DND-41 (cell line): ENCODE data around the gene ZNF428.

Experiments used
- ATAC-seq: fragments of 200-7000 bp; cut with Tn5 transposase; 3 replicates; pipeline ENCODE4 v1.9.1; 2021; ENCODE audit warnings: low read depth; ENCODE audit not compliant: insufficient read depth
- DNase-seq: peaks from one replicate; pipeline ENCODE4 v3.0.0-alpha.2; 2020
- H2AFZ ChIP-seq: 2 replicates; pipeline ENCODE4 v1.6.0; 2012; ENCODE audit warnings: low read depth, low read length
- H3K27ac ChIP-seq: 2 replicates; pipeline ENCODE4 v1.5.1; 2012; ENCODE audit warnings: low read length, inconsistent platforms
- H3K27me3 ChIP-seq: fragments of 200-600 bp; sonication (generic); 2 replicates; pipeline ENCODE4 v1.6.0; 2012; ENCODE audit warnings: low read length, mild to moderate bottlenecking, inconsistent platforms; ENCODE audit not compliant: insufficient read depth, poor library complexity
- H3K36me3 ChIP-seq: 2 replicates; pipeline ENCODE4 v1.5.1; 2012; ENCODE audit warnings: low read length, inconsistent platforms; ENCODE audit not compliant: insufficient read depth
- H3K4me1 ChIP-seq: 2 replicates; pipeline ENCODE4 v1.5.1; 2012; ENCODE audit warnings: mild to moderate bottlenecking, low read length; ENCODE audit not compliant: insufficient read depth
- H3K4me2 ChIP-seq: 2 replicates; pipeline ENCODE4 v1.6.0; 2012; ENCODE audit warnings: mild to moderate bottlenecking, moderate library complexity, low read length, inconsistent platforms; ENCODE audit not compliant: insufficient read depth
- H3K4me3 ChIP-seq, 2 experiments: fragments of 200-600 bp in 1 of 2; shearing (Covaris generic) in 1 of 2; 2 replicates each; pipeline ENCODE4 v1.5.1; 2012 to 2016; ENCODE audit warnings: inconsistent platforms in 2 of 2, low read length in 2 of 2, mild to moderate bottlenecking in 2 of 2, low read depth in 1 of 2, moderate library complexity in 1 of 2
- H3K79me2 ChIP-seq: 2 replicates; pipeline ENCODE4 v1.6.0; 2012; ENCODE audit warnings: low read length, inconsistent platforms; ENCODE audit not compliant: insufficient read depth
- H3K9ac ChIP-seq: 2 replicates; pipeline ENCODE4 v1.6.0; 2012; ENCODE audit warnings: low read depth, mild to moderate bottlenecking, inconsistent platforms, low read length, moderate library complexity
- H3K9me3 ChIP-seq: 2 replicates; pipeline ENCODE4 v1.5.1; 2012; ENCODE audit warnings: low read length, moderate library complexity, mild to moderate bottlenecking, inconsistent platforms; ENCODE audit not compliant: insufficient read depth, severe bottlenecking
- H4K20me1 ChIP-seq: 2 replicates; pipeline ENCODE4 v1.6.0; 2012; ENCODE audit warnings: low read length; ENCODE audit not compliant: insufficient read depth
- CTCF ChIP-seq: IDR thresholded peaks from 2 replicates; pipeline ENCODE4 v1.5.1; 2012; ENCODE audit warnings: borderline replicate concordance, low read length, moderate library complexity, mild to moderate bottlenecking; ENCODE audit not compliant: poor library complexity, severe bottlenecking; ENCODE audit errors: extremely low read depth
- EZH2 ChIP-seq: IDR thresholded peaks from 3 replicates; pipeline ENCODE4 v1.6.1; 2012; ENCODE audit warnings: borderline replicate concordance, low read depth, mild to moderate bottlenecking, moderate library complexity, low read length, inconsistent platforms; ENCODE audit not compliant: severe bottlenecking

ZNF428 gene

GRCh38 chr19:43582495-43582894, 36.9 kb downstream of the ZNF428 start:
- H3K9me3 ChIP-seq = no peaks in the 10 kb centered on the region
- H3K36me3 ChIP-seq = 0 out of 2 replicates have a peak, but pooled peaks cover 5% of the 10 kb centered on the region
- no peak for ATAC-seq
- DNase-seq = no peak
- H3K4me1 ChIP-seq = peaks cover 35% of the 10 kb centered on the region
- no peaks in the 10 kb centered on the region for H4K20me1 ChIP-seq
- no peak overlapping the region for H3K9ac ChIP-seq
- no peak overlapping the region for H2AFZ ChIP-seq
- no peak overlapping the region for H3K4me3 ChIP-seq
- no peak overlapping the region for H3K27ac ChIP-seq
- TF ChIP-seq CTCF = no peak
- TF ChIP-seq EZH2 = no peak
- H3K27me3 ChIP-seq = no peaks in the 10 kb centered on the region
- peaks cover 7% of the 10 kb centered on the region; the same call in 1 of the 2 replicates for H3K79me2 ChIP-seq
- H3K4me2 ChIP-seq = no peak overlapping the region

GRCh38 chr19:43581467-43581866, 38.0 kb downstream of the ZNF428 start:
- Histone ChIP-seq H3K79me2 (peaks cover 7% of the 10 kb centered on the region; the same call in 1 of the 2 replicates), H3K4me2 (peak overlapping the region; percentile 67), H2AFZ (0 out of 2 replicates have a peak overlapping the region, but pooled peaks have one; percentile 6), H3K27me3 (no peaks in the 10 kb centered on the region), H3K4me1 (peaks cover 37% of the 10 kb centered on the region), H4K20me1 (no peaks in the 10 kb centered on the region), H3K4me3 (peak overlapping the region in 1 of 2 experiments; percentile 43; a peak in 2 of 4 replicates), H3K27ac (peak overlapping the region; percentile 64), H3K9ac (no peak overlapping the region; the same call in 1 of the 2 replicates), H3K36me3 (0 out of 2 replicates have a peak, but pooled peaks cover 2% of the 10 kb centered on the region), H3K9me3 (no peaks in the 10 kb centered on the region)
- no peak for ATAC-seq
- TF ChIP-seq EZH2 (no peak), CTCF (no peak)
- DNase-seq = no peak

- no peak for DNase-seq
- Histone ChIP-seq H3K4me3 (no peak overlapping the region), H3K36me3 (peaks cover 4% of the 10 kb centered on the region; the same call in 1 of the 2 replicates), H3K9me3 (no peaks in the 10 kb centered on the region), H3K79me2 (peaks cover 23% of the 10 kb centered on the region), H3K27ac (no peak overlapping the region), H3K4me2 (no peak overlapping the region), H3K4me1 (peaks cover 50% of the 10 kb centered on the region), H4K20me1 (no peaks in the 10 kb centered on the region), H3K9ac (no peak overlapping the region), H3K27me3 (no peaks in the 10 kb centered on the region), H2AFZ (no peak overlapping the region)
- ATAC-seq = no peak
- TF ChIP-seq EZH2 (no peak), CTCF (no peak)
These were observed 40.6 kb downstream of the ZNF428 start for GRCh38 chr19:43578787-43579186.
